ENCODE data around the gene TEDC1.

Gene TEDC1

GRCh38 chr14:105452963-105453362 is 38.1 kb upstream of the TEDC1 start:
- ATAC-seq (replicated peaks) = no peak
- H3K27me3 Mint-ChIP-seq = no peaks in the 10 kb centered on the region
- H3K9me3 Mint-ChIP-seq = no peaks in the 10 kb centered on the region
- no peak overlapping the region for H3K4me3 Mint-ChIP-seq
- peaks cover 37 to 43% of the 10 kb centered on the region in 2 donors for H3K36me3 Mint-ChIP-seq
- no peak for DNase-seq
- H3K27ac Mint-ChIP-seq = peak overlapping the region; percentile 63
- peaks cover 12 to 13% of the 10 kb centered on the region in 2 donors for H3K4me1 Mint-ChIP-seq

GRCh38 chr14:105453847-105454246 is 37.2 kb upstream of the TEDC1 start:
- no peak for DNase-seq
- Mint-ChIP-seq H3K36me3 (peaks cover 33 to 48% of the 10 kb centered on the region in 2 donors), H3K9me3 (no peaks in the 10 kb centered on the region), H3K4me1 (peaks cover 9 to 13% of the 10 kb centered on the region in 2 donors), H3K27ac (no peak overlapping the region), H3K4me3 (no peak overlapping the region), H3K27me3 (no peaks in the 10 kb centered on the region)
- no peak for ATAC-seq (replicated peaks)

- H3K4me3 Mint-ChIP-seq = no peak overlapping the region
- ATAC-seq (replicated peaks) (no peak), DNase-seq (no peak)
- H3K9me3 Mint-ChIP-seq = no peaks in the 10 kb centered on the region
- H3K27me3 Mint-ChIP-seq = no peaks in the 10 kb centered on the region
- peaks cover 9 to 13% of the 10 kb centered on the region in 2 donors for H3K4me1 Mint-ChIP-seq
- H3K27ac Mint-ChIP-seq = peak overlapping the region; percentile 47
- peaks cover 30 to 47% of the 10 kb centered on the region in 2 donors for H3K36me3 Mint-ChIP-seq
Observed at GRCh38 chr14:105455086-105455640, 35.9 kb upstream of the TEDC1 start.

GRCh38 chr14:105455766-105456660 is 35.0 kb upstream of the TEDC1 start:
- Mint-ChIP-seq H3K9me3 (no peaks in the 10 kb centered on the region), H3K4me3 (no peak overlapping the region), H3K4me1 (peaks cover 9 to 13% of the 10 kb centered on the region in 2 donors), H3K27me3 (no peaks in the 10 kb centered on the region), H3K36me3 (peaks cover 31 to 40% of the 10 kb centered on the region in 2 donors), H3K27ac (peak overlapping the region; percentile 47)
- ATAC-seq (replicated peaks) (no peak), DNase-seq (no peak)

- Mint-ChIP-seq H3K27me3 (no peaks in the 10 kb centered on the region), H3K9me3 (no peaks in the 10 kb centered on the region), H3K4me3 (no peak overlapping the region), H3K27ac (no peak overlapping the region), H3K36me3 (peaks cover 34 to 42% of the 10 kb centered on the region in 2 donors), H3K4me1 (peaks cover 11 to 13% of the 10 kb centered on the region in 2 donors)
- ATAC-seq (replicated peaks) = no peak
- no peak for DNase-seq
Observed at GRCh38 chr14:105456736-105457617, 34.1 kb upstream of the TEDC1 start.

- Mint-ChIP-seq H3K27ac (no peak overlapping the region), H3K36me3 (peaks cover 26 to 34% of the 10 kb centered on the region in 2 donors), H3K9me3 (no peaks in the 10 kb centered on the region), H3K4me1 (peaks cover 11 to 13% of the 10 kb centered on the region in 2 donors), H3K4me3 (no peak overlapping the region), H3K27me3 (no peaks in the 10 kb centered on the region)
- no peak for ATAC-seq (replicated peaks)
- no peak for DNase-seq
Observed at GRCh38 chr14:105458010-105458409, 33.0 kb upstream of the TEDC1 start.

GRCh38 chr14:105458571-105458970 is 32.5 kb upstream of the TEDC1 start:
- DNase-seq (no peak), ATAC-seq (replicated peaks) (no peak)
- peak overlapping the region; percentile 47 for H3K27ac Mint-ChIP-seq
- peaks cover 8 to 11% of the 10 kb centered on the region in 2 donors for H3K4me1 Mint-ChIP-seq
- no peaks in the 10 kb centered on the region for H3K27me3 Mint-ChIP-seq
- peaks cover 25 to 35% of the 10 kb centered on the region in 2 donors for H3K36me3 Mint-ChIP-seq
- no peaks in the 10 kb centered on the region for H3K9me3 Mint-ChIP-seq
- no peak overlapping the region for H3K4me3 Mint-ChIP-seq

GRCh38 chr14:105460116-105460515 is 30.9 kb upstream of the TEDC1 start:
- Mint-ChIP-seq H3K27ac (no peak overlapping the region), H3K9me3 (no peaks in the 10 kb centered on the region), H3K4me1 (peaks cover 0 to 8% of the 10 kb centered on the region in 2 donors), H3K27me3 (no peaks in the 10 kb centered on the region), H3K36me3 (peaks cover 24 to 33% of the 10 kb centered on the region in 2 donors), H3K4me3 (no peak overlapping the region)
- DNase-seq = no peak
- ATAC-seq (replicated peaks) = no peak

- Mint-ChIP-seq H3K4me1 (peaks cover 0 to 4% of the 10 kb centered on the region in 2 donors), H3K27me3 (no peaks in the 10 kb centered on the region), H3K9me3 (no peaks in the 10 kb centered on the region), H3K27ac (no peak overlapping the region), H3K4me3 (no peak overlapping the region), H3K36me3 (peaks cover 22 to 31% of the 10 kb centered on the region in 2 donors)
- ATAC-seq (replicated peaks) (no peak), DNase-seq (no peak)
Observed at GRCh38 chr14:105460616-105461015, 30.4 kb upstream of the TEDC1 start.

- no peaks in the 10 kb centered on the region for H3K9me3 Mint-ChIP-seq
- H3K36me3 Mint-ChIP-seq = peaks cover 21 to 27% of the 10 kb centered on the region in 2 donors
- no peaks in the 10 kb centered on the region for H3K27me3 Mint-ChIP-seq
- ATAC-seq (replicated peaks) = no peak
- no peak overlapping the region for H3K27ac Mint-ChIP-seq
- no peak overlapping the region for H3K4me3 Mint-ChIP-seq
- no peak for DNase-seq
- peaks cover 0 to 4% of the 10 kb centered on the region in 2 donors for H3K4me1 Mint-ChIP-seq
Observed at GRCh38 chr14:105461903-105462302, 29.1 kb upstream of the TEDC1 start.

- no peaks in the 10 kb centered on the region for H3K9me3 Mint-ChIP-seq
- peaks cover 25 to 26% of the 10 kb centered on the region in 2 donors for H3K36me3 Mint-ChIP-seq
- no peak overlapping the region for H3K4me3 Mint-ChIP-seq
- H3K27me3 Mint-ChIP-seq = no peaks in the 10 kb centered on the region
- ATAC-seq (replicated peaks) (no peak), DNase-seq (no peak)
- peaks cover 0 to 4% of the 10 kb centered on the region in 2 donors for H3K4me1 Mint-ChIP-seq
- no peak overlapping the region for H3K27ac Mint-ChIP-seq
Observed at GRCh38 chr14:105464501-105464900, 26.5 kb upstream of the TEDC1 start.

- DNase-seq (no peak), ATAC-seq (replicated peaks) (no peak)
- Mint-ChIP-seq H3K27ac (no peak overlapping the region), H3K9me3 (no peaks in the 10 kb centered on the region), H3K36me3 (peaks cover 28 to 30% of the 10 kb centered on the region in 2 donors), H3K4me3 (no peak overlapping the region), H3K4me1 (peaks cover 0 to 4% of the 10 kb centered on the region in 2 donors), H3K27me3 (no peaks in the 10 kb centered on the region)
Observed at GRCh38 chr14:105465209-105466031, 25.6 kb upstream of the TEDC1 start.

GRCh38 chr14:105466531-105467248 is 24.4 kb upstream of the TEDC1 start:
- H3K27me3 Mint-ChIP-seq = no peaks in the 10 kb centered on the region
- H3K4me3 Mint-ChIP-seq = no peak overlapping the region
- H3K4me1 Mint-ChIP-seq = peaks cover 2 to 3% of the 10 kb centered on the region in 2 donors
- no peak for ATAC-seq (replicated peaks)
- peaks cover 19 to 25% of the 10 kb centered on the region in 2 donors for H3K36me3 Mint-ChIP-seq
- peak overlapping the region; percentile 59 for H3K27ac Mint-ChIP-seq
- H3K9me3 Mint-ChIP-seq = no peaks in the 10 kb centered on the region
- DNase-seq = no peak
